SIG-M5 treated with dmso at 0.1 percent for 504 hours (cell line): ENCODE data around the gene INPP5A.
A peak's percentile ranks its signal among the peaks of the same experiment; 100 is the strongest.

Source experiments
- DNase-seq: peaks from one replicate; lab custom pipeline; 2025; ENCODE audit not compliant: unreplicated experiment; lab: John Stamatoyannopoulos, UW

INPP5A gene

GRCh38 chr10:132517951-132518521 is 19.6 kb upstream of the INPP5A start:
- no peak for DNase-seq

GRCh38 chr10:132518572-132519381 is 18.8 kb upstream of the INPP5A start:
- DNase-seq: no peak

GRCh38 chr10:132519382-132520176 is 18.0 kb upstream of the INPP5A start:
- no peak for DNase-seq

GRCh38 chr10:132520177-132520811 is 17.3 kb upstream of the INPP5A start:
- no peak for DNase-seq

- DNase-seq: no peak
These were observed 16.5 kb upstream of the INPP5A start for GRCh38 chr10:132521041-132521465.

- no peak for DNase-seq
These were observed 16.0 kb upstream of the INPP5A start for GRCh38 chr10:132521466-132522102.

- no peak for DNase-seq
These were observed 14.8 kb upstream of the INPP5A start for GRCh38 chr10:132522521-132523411.

- DNase-seq: no peak
These were observed 13.8 kb upstream of the INPP5A start for GRCh38 chr10:132523561-132524442.

- no peak for DNase-seq
These were observed 12.9 kb upstream of the INPP5A start for GRCh38 chr10:132524443-132525285.

- DNase-seq: no peak
These were observed 10.9 kb upstream of the INPP5A start for GRCh38 chr10:132526676-132527075.

GRCh38 chr10:132527339-132528063 is 10.1 kb upstream of the INPP5A start:
- no peak for DNase-seq

GRCh38 chr10:132528064-132528691 is 9.4 kb upstream of the INPP5A start:
- no peak for DNase-seq

- no peak for DNase-seq
These were observed 5.4 kb upstream of the INPP5A start for GRCh38 chr10:132532179-132532578.

GRCh38 chr10:132532749-132533560 is 4.6 kb upstream of the INPP5A start:
- DNase-seq: peak; percentile 45

GRCh38 chr10:132533571-132534260 is 3.9 kb upstream of the INPP5A start:
- no peak for DNase-seq
